Measurements from ENCODE around the gene ARHGEF40. TPM values are rescaled to one million over a fixed set of nuclear protein-coding genes. Genes with fewer than 3 reads are reported as not detected.

The ARHGEF40 gene
- total RNA-seq, 1 experiment from 2014 or later = 74.2 TPM

GRCh38 chr14:21103710-21104447 lies 33.8 kb downstream of the ARHGEF40 start (continued):
- no peak for TF ChIP-seq ZNF281 (CRISPR knock-in tag; IDR thresholded peaks at IDR 0.05)
- no peak for TF ChIP-seq CBFB (CRISPR knock-in tag; IDR thresholded peaks at IDR 0.05; ENCODE audit: low read depth)
- peak; percentile 57; the same call in 1 of the 2 replicates for TF ChIP-seq ZBTB43 (CRISPR knock-in tag; IDR thresholded peaks at IDR 0.05)
- TF ChIP-seq NFATC4 (CRISPR knock-in tag; IDR thresholded peaks at IDR 0.05) = no peak
- no peak for TF ChIP-seq ZNF138 (CRISPR knock-in tag; conservative IDR thresholded peaks at IDR 0.05)
- TF ChIP-seq STAT6 (CRISPR knock-in tag; conservative IDR thresholded peaks at IDR 0.05; ENCODE audit: low read depth) = no peak
- no peak for TF ChIP-seq ZNF396 (CRISPR knock-in tag; IDR thresholded peaks at IDR 0.05; ENCODE audit: borderline replicate concordance)
- peak; percentile 32 for TF ChIP-seq TEAD1 (CRISPR knock-in tag; IDR thresholded peaks at IDR 0.05)
- TF ChIP-seq FOXK1 (CRISPR knock-in tag; IDR thresholded peaks at IDR 0.05) = peak; percentile 18; the same call in 1 of the 2 replicates
- no peak for TF ChIP-seq AR (CRISPR knock-in tag; IDR thresholded peaks at IDR 0.05)
- TF ChIP-seq ZNF416 (CRISPR knock-in tag; IDR thresholded peaks at IDR 0.05) = 0 out of 2 replicates have a peak, but pooled peaks have one; percentile 51
- TF ChIP-seq SMAD4 (CRISPR knock-in tag; IDR thresholded peaks at IDR 0.05) = no peak
- no peak for TF ChIP-seq JAZF1 (CRISPR knock-in tag; IDR thresholded peaks at IDR 0.05)
- TF ChIP-seq MYBL2 (CRISPR knock-in tag; IDR thresholded peaks at IDR 0.05) = no peak; the same call in 1 of the 2 replicates
- no peak for TF ChIP-seq NR1H2 (CRISPR knock-in tag; IDR thresholded peaks at IDR 0.05)
- no peak for TF ChIP-seq ZNF219 (CRISPR knock-in tag; IDR thresholded peaks at IDR 0.05; ENCODE audit: borderline replicate concordance)
- no peak for TF ChIP-seq TCF7 (CRISPR knock-in tag; IDR thresholded peaks at IDR 0.05; ENCODE audit: low read depth)
- no peak for TF ChIP-seq OVOL2 (CRISPR knock-in tag; IDR thresholded peaks at IDR 0.05; ENCODE audit: borderline replicate concordance)
- peak; percentile 93 for TF ChIP-seq NFE2L1 (CRISPR knock-in tag; IDR thresholded peaks at IDR 0.05)
- TF ChIP-seq JUN (CRISPR knock-in tag; IDR thresholded peaks at IDR 0.05) = no peak
- no peak for TF ChIP-seq ZNF512 (CRISPR knock-in tag; IDR thresholded peaks at IDR 0.05; ENCODE audit: borderline replicate concordance)
- no peak for TF ChIP-seq ERG (CRISPR knock-in tag; IDR thresholded peaks at IDR 0.05)
- TF ChIP-seq SMAD3 (CRISPR knock-in tag; IDR thresholded peaks at IDR 0.05; ENCODE audit: borderline replicate concordance) = no peak
- TF ChIP-seq ETV6 (CRISPR knock-in tag; IDR thresholded peaks at IDR 0.05) = no peak
- no peak for TF ChIP-seq ATF6 (CRISPR knock-in tag; IDR thresholded peaks at IDR 0.05)

All from WTC11 (cell line).